ENCODE results near the gene SERPINB13.

The SERPINB13 gene, protein sequence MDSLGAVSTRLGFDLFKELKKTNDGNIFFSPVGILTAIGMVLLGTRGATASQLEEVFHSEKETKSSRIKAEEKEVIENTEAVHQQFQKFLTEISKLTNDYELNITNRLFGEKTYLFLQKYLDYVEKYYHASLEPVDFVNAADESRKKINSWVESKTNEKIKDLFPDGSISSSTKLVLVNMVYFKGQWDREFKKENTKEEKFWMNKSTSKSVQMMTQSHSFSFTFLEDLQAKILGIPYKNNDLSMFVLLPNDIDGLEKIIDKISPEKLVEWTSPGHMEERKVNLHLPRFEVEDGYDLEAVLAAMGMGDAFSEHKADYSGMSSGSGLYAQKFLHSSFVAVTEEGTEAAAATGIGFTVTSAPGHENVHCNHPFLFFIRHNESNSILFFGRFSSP

GRCh38 chr18:63586966-63587365 is at the start of gene SERPINB13:
SERPINB13 (plus strand) TSS chr18:63587343; CDS start chr18:63588668, 1,325 bp downstream.
- no peak for DNase-seq

- DNase-seq, result no peak
These were observed 47.1 kb upstream of the SERPINB13 start for GRCh38 chr18:63539904-63540510.

DNA sequence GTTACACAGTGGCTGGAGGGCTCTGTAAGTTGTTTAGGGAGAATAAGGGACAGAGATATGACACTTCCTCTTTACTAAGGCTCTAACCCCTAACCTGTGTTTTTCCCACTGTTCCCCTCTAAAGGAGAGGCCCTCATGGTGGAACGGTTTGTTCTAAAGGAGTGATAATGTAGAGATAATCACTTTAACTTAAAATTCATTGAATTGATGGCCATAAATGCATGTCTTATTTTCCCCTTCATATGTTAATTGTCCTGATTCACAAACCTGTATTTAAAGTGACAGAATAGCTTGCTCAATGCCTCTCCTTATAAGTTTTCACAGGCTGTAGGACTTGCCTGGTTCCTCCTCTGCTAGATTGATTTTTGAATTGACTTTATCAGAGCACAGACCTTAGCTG is 45.1 kb upstream of the SERPINB13 start, which contains the start of gene SERPINB12:
Gene SERPINB12 (plus strand): TSS at position 301 of the 400 bp plus-strand sequence. CDS start 13,791 bp downstream, outside the sequence.
- DNase-seq, result no peak

GRCh38 chr18:63544017-63544416 is 43.1 kb upstream of the SERPINB13 start:
- DNase-seq, result no peak

GRCh38 chr18:63545000-63545399 is 42.1 kb upstream of the SERPINB13 start:
- DNase-seq, result no peak

DNA sequence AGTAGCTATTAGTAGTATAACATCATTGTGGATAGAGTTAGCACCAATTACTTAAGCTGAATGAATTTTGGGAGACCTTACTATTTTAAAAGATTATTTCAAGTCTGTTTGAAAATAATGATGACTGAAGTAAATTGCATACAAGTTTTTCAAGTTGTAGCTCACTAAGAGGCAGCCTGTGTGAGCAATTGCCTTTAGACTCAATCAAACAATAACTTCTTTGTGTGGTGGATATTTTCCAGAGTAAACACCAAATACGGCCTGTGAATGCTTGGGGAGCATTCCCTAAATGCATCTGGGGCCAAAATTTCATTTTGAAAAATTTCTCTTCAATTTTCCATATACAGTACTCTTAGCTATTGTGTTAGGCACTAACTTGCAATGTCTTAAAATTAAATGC is 37.1 kb upstream of the SERPINB13 start:
- no peak for DNase-seq

- no peak for DNase-seq
These were observed 35.4 kb upstream of the SERPINB13 start for GRCh38 chr18:63551769-63552168.

DNA sequence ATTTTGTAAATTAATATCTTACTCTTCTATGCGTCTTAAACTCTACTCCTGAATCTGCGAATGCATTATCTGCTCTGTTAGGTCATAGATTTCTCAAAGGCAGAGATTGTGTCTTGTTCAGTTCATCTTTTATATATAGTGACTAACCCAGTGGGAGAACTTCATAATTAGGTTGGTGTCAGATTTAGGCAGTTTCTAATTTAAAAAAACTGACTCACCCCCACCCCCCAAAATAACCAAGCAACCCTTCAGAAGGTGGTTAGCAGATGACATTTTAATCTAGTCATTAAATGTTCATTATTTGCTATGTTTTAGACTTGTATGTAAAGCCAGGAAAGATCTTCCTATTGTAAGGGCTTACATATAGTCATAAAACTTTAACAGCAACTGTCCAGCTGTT is 34.6 kb upstream of the SERPINB13 start:
- no peak for DNase-seq

DNA sequence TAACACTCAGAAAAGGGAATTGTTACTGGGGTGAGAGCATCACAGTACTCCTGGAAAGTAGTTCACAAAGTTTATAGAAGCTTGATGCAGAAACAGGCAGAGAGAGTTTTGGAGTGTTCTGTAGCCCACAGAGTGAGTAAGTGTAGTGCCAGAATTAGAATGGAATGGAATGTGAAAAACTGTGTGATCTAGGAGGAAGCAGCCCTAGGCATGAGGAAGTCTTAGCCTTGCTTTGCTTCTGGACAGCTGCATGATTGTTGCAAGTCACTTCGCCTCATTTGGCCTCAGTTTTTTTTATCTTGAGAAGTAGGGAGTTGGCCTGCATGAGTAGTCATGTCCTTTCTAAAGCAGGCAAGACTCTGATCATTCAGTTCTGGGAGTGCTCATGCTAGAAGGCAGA is 34.1 kb upstream of the SERPINB13 start:
- no peak for DNase-seq

GRCh38 chr18:63559567-63560491 is 27.3 kb upstream of the SERPINB13 start:
- no peak for DNase-seq

- DNase-seq, result no peak
These were observed 24.9 kb upstream of the SERPINB13 start for GRCh38 chr18:63562284-63562683.

GRCh38 chr18:63564021-63564420 is 23.1 kb upstream of the SERPINB13 start:
- no peak for DNase-seq

DNA sequence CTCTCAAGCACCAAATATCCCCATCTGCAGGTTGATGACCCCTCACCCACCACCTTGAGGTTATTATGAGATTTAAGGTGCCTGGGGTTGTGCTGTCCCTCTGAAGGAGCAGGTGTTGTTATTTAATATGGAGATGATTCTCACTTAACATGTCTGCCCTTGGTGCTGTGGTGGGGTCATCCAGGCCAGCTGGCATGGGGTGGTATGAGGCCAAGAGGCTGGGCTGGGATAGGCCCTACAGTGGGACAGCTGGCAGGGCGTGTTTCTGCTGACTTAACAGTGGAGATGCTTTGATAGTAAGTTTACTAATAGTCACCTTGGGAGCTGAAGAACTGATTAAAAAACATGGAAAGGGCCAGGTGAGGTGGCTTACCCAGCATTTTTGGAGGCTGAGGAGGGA is 22.6 kb upstream of the SERPINB13 start:
- DNase-seq, result no peak

- DNase-seq, result no peak
These were observed 19.9 kb upstream of the SERPINB13 start for GRCh38 chr18:63567276-63567675.

GRCh38 chr18:63567825-63568224 is 19.3 kb upstream of the SERPINB13 start:
- DNase-seq, result no peak

DNA sequence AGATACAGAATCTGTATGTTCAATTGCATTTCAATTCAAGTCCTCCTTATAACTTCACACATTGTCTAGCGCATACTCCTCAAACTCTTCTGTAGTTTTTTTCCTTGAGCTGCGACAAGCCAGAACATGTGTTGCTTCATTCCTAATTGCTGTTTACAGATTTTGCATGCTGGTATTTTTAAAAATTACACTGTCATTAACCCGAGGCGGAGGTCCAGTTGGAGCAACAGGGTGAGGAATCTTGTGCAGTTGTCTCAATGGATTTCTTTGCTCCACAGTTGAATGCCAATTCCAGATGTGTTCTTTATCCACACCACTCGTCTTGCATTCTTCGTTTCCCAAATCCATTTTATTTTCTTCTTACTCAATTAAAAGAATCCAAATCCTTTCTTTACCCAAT is 16.4 kb upstream of the SERPINB13 start:
- DNase-seq, result no peak

DNA sequence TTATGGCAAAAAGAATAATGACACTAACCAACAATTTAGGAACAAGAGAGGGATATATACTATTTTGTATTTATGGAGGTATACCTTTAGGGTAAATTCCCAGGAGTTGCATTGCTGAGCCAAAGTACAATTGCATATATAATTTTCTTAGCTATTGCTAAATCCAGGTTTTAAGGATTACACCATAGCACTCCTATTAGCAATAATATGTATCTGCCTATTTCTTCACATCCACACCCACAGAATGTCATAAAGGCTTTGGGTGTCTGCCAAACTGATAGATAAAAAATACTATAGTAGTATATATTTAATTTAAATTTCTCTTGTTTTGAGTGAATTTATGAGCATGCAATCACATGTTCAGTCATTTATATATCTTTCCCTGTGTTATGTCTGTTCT is 11.5 kb upstream of the SERPINB13 start:
- no peak for DNase-seq

DNA sequence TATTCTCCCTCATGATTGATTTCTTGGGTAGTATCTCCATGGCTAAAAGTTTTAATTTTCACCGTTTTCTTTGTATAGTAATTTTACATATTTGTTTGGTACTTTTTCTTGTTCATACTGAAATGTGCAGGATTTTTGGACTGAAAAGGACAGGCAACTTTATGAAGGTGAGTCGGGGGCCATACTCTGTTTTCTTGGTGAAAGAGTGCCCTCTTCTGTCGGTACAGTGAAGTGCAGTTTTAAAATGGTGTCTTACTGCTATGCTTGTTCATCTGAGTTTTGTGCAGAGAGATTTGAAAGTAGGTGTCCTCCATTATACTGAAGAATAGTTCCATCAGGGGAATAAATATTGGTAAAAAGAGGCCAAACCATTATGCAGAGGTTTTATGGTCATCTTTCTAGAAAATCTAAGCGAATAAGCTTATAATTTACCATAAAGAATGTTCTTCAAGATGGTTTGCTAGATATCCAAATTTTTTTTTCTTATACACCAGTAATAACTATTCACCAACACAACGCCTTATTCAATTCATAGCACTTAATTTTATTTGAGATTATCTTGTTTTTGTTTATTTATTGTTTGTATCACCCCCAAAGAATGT is 8.7 kb upstream of the SERPINB13 start:
- no peak for DNase-seq

DNA sequence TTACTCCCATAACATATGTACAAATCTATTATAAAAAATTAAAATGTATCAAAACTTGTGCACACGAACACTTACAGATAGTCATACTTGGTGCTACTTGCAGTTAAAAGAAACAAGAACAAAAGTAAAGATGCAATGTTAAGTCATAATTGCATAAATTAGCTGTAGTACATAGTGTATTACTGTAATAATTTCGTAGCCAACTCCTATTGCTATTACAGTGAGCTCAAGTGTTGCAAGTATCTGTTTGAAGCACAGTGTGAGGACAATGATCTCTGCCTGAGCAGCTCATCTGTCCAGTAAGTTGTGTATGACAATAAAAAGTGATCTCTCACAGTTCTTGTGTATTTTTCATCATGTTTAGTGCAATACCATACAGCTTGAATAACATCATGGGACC is 7.5 kb upstream of the SERPINB13 start:
- no peak for DNase-seq

GRCh38 chr18:63585988-63586387 is 1.2 kb upstream of the SERPINB13 start:
- no peak for DNase-seq

- no peak for DNase-seq
These were observed 712 bp upstream of the SERPINB13 start for GRCh38 chr18:63586431-63586830.

DNA sequence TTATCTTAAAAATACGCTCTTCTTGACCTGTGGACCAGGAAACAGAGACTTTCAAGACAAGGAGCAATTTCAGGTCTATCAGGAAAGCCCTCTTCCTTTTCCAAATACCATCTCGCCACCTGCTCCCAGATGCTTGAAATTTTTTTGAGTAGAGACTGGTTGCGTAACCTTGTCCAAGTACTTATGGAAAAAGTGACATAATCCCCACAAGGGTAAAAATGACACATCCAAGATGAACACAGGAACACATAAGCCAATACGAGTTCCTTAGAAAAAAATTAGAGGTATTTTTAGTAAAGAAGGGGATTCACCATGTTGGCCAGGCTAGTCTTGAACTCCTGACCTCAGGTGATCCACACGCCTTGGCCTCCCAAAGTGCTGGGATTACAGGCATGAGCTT is 1.8 kb downstream of the SERPINB13 start:
- DNase-seq, result no peak

- no peak for DNase-seq
These were observed 3.2 kb downstream of the SERPINB13 start for GRCh38 chr18:63590373-63590772.
